GM11168 (cell line): Measurements from ENCODE around the gene BAIAP2.
"Not testable (repeated sequence)": the region's sequence is repeated elsewhere in the genome, so short reads cannot be mapped to it uniquely, and the experiment has no call there.

Source experiments
- in situ Hi-C: fragments of 300-500 bp; cut with MboI; formaldehyde crosslinking; loops from one replicate; pipeline ENCODE4 v1.12.0; 2022; ENCODE audit warnings: low sequenced_read_pairs; ENCODE audit not compliant: unreplicated experiment

The BAIAP2 gene

GRCh38 chr17:81147701-81148100 lies 112.8 kb downstream of the BAIAP2 start:
- in situ Hi-C loops: loop anchor here (25.0 kb wide), 1 partner anchor 340 kb away; no protein-coding TSS in a partner anchor

GRCh38 chr17:81148571-81148970 lies 113.6 kb downstream of the BAIAP2 start:
- in situ Hi-C loops: loop anchor here (25.0 kb wide), 1 partner anchor 339 kb away; no protein-coding TSS in a partner anchor

GRCh38 chr17:81148986-81149533 lies 114.1 kb downstream of the BAIAP2 start:
- in situ Hi-C loops: loop anchor here (25.0 kb wide), 1 partner anchor 338 kb away; no protein-coding TSS in a partner anchor

- in situ Hi-C loops: no loop called here
Observed at GRCh38 chr17:81150377-81151077, 115.6 kb downstream of the BAIAP2 start.

- in situ Hi-C loops: no loop called here
Observed at GRCh38 chr17:81151278-81151677, 116.3 kb downstream of the BAIAP2 start.

- in situ Hi-C loops: no loop called here
Observed at GRCh38 chr17:81152288-81152828, 117.4 kb downstream of the BAIAP2 start.

GRCh38 chr17:81153340-81153803 lies 118.4 kb downstream of the BAIAP2 start:
- in situ Hi-C loops: no loop called here

- in situ Hi-C loops: not testable (repeated sequence)
Observed at GRCh38 chr17:81154016-81154415, 119.1 kb downstream of the BAIAP2 start.

- in situ Hi-C loops: no loop called here
Observed at GRCh38 chr17:81154961-81155360, 120.0 kb downstream of the BAIAP2 start.

GRCh38 chr17:81156866-81157805 lies 122.2 kb downstream of the BAIAP2 start:
- in situ Hi-C loops: no loop called here

GRCh38 chr17:81157848-81158687 lies 123.1 kb downstream of the BAIAP2 start:
- in situ Hi-C loops: no loop called here

- in situ Hi-C loops: no loop called here
Observed at GRCh38 chr17:81158688-81159590, 124.0 kb downstream of the BAIAP2 start.

- in situ Hi-C loops: no loop called here
Observed at GRCh38 chr17:81159611-81160265, 124.8 kb downstream of the BAIAP2 start.

- in situ Hi-C loops: no loop called here
Observed at GRCh38 chr17:81160306-81160705, 125.4 kb downstream of the BAIAP2 start.

- in situ Hi-C loops: no loop called here
Observed at GRCh38 chr17:81160747-81161453, 125.9 kb downstream of the BAIAP2 start.

- in situ Hi-C loops: no loop called here
Observed at GRCh38 chr17:81161536-81161935, 126.6 kb downstream of the BAIAP2 start.

- in situ Hi-C loops: no loop called here
Observed at GRCh38 chr17:81161972-81162371, 127.0 kb downstream of the BAIAP2 start.
